Measurements from ENCODE around the gene TMIGD1.

TMIGD1 gene

DNA sequence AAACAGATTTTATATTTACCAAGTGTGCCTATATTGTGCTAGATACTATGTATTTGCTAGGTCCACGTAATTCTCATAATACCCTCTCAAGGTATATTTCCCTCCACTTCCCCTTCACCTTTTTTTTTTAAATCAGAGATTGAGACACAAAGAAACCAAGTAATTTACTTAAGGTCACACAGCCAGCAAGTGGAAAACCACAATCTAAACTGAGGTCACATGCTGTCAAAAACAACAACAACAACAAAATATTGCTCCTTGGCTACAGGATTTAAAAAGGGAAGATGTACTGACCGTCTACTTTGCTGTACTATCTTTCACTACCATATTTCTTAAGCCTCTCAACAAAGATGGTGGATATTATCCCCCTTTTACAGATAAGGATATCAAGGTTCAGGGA lies 57.9 kb downstream of the TMIGD1 start:
- DNase-seq = no peak

GRCh38 chr17:30274887-30275286 lies 59.0 kb downstream of the TMIGD1 start:
- DNase-seq = no peak

- no peak for DNase-seq
Measured at GRCh38 chr17:30273373-30273772, 60.5 kb downstream of the TMIGD1 start.

DNA sequence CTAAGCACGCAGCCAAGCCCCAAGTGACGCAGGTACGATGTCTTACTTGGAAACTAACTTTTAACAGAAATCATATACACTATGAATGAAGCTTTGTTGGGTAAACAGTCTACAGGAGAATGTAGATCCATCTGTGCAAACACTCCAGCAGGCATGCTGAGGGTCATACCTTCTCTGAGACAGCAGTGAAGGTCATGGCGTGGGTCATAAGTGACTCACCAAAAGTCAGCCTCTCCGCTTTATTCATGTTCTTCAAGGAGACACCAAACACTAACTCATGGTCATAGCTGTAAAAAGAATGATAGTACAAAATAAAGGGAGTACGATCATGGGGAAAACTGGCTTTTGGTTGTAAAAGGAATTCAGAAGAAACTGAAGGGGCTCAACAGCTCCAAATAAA lies 62.8 kb downstream of the TMIGD1 start:
- no peak for DNase-seq

- no peak for DNase-seq
Measured at GRCh38 chr17:30267625-30268024, 66.2 kb downstream of the TMIGD1 start.

Data from CD4-positive, alpha-beta T cell treated with Interleukin-15 for 1 hour (primary cell).